ENCODE data around the gene IRAK3.

The IRAK3 gene

GRCh38 chr12:66156654-66157053 lies 32.4 kb upstream of the IRAK3 start:
- TF ChIP-seq, protein P1, sequence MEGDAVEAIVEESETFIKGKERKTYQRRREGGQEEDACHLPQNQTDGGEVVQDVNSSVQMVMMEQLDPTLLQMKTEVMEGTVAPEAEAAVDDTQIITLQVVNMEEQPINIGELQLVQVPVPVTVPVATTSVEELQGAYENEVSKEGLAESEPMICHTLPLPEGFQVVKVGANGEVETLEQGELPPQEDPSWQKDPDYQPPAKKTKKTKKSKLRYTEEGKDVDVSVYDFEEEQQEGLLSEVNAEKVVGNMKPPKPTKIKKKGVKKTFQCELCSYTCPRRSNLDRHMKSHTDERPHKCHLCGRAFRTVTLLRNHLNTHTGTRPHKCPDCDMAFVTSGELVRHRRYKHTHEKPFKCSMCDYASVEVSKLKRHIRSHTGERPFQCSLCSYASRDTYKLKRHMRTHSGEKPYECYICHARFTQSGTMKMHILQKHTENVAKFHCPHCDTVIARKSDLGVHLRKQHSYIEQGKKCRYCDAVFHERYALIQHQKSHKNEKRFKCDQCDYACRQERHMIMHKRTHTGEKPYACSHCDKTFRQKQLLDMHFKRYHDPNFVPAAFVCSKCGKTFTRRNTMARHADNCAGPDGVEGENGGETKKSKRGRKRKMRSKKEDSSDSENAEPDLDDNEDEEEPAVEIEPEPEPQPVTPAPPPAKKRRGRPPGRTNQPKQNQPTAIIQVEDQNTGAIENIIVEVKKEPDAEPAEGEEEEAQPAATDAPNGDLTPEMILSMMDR (IDR thresholded peaks at IDR 0.05; ENCODE audit: insufficient read depth, low read length, poor library complexity, severe bottlenecking) = no peak
- H3K27me3 ChIP-seq (replicated peaks; ENCODE audit: control insufficient read depth, insufficient read depth, low read length) = no peaks in the 10 kb centered on the region
- no peak overlapping the region for H3K4me3 ChIP-seq (replicated peaks; ENCODE audit: low read depth, low read length)
- H3K36me3 ChIP-seq (ENCODE audit: control insufficient read depth, insufficient read depth, low read length) = peaks cover 3% of the 10 kb centered on the region
- DNase-seq (ENCODE audit: extremely low read depth, insufficient read length) = no peak

DNA sequence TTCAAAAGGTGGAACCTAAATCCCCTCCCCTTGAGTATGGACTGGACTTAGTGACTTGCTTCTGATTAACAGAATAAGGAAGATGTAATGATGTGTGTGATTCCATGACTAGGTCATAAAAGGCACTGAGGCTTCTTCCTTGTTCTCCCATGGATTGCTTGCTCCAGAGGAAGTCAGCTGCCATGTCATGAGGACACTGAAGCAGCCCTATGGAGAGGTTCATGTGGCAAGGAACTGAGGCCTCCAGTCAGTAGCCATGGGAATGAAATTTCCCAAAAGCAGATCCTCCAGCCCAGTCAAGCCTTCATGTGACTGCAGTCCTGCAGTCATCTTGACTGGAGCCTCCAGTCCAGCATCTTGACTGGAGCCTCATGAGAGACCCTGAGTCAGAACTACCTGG lies 29.9 kb upstream of the IRAK3 start:
- TF ChIP-seq, protein P1 (IDR thresholded peaks at IDR 0.05; ENCODE audit: insufficient read depth, low read length, poor library complexity, severe bottlenecking) = no peak

GRCh38 chr12:66160704-66161103 lies 28.3 kb upstream of the IRAK3 start:
- DNase-seq (ENCODE audit: extremely low read depth, insufficient read length) = no peak
- Histone ChIP-seq H3K27me3 (replicated peaks; ENCODE audit: control insufficient read depth, insufficient read depth, low read length) (no peaks in the 10 kb centered on the region), H3K36me3 (ENCODE audit: control insufficient read depth, insufficient read depth, low read length) (peaks cover 3% of the 10 kb centered on the region), H3K4me3 (replicated peaks; ENCODE audit: low read depth, low read length) (no peak overlapping the region)
- TF ChIP-seq, protein P1 (IDR thresholded peaks at IDR 0.05; ENCODE audit: insufficient read depth, low read length, poor library complexity, severe bottlenecking) = no peak

More for the DNA sequence above, 29.9 kb upstream of the IRAK3 start:
- DNase-seq (ENCODE audit: extremely low read depth, insufficient read length) = no peak
- Histone ChIP-seq H3K27me3 (replicated peaks; ENCODE audit: control insufficient read depth, insufficient read depth, low read length) (no peaks in the 10 kb centered on the region), H3K4me3 (replicated peaks; ENCODE audit: low read depth, low read length) (no peak overlapping the region), H3K36me3 (ENCODE audit: control insufficient read depth, insufficient read depth, low read length) (peaks cover 3% of the 10 kb centered on the region)

GRCh38 chr12:66162701-66163100 lies 26.3 kb upstream of the IRAK3 start:
- Histone ChIP-seq H3K27me3 (replicated peaks; ENCODE audit: control insufficient read depth, insufficient read depth, low read length) (no peaks in the 10 kb centered on the region), H3K36me3 (ENCODE audit: control insufficient read depth, insufficient read depth, low read length) (peaks cover 3% of the 10 kb centered on the region), H3K4me3 (replicated peaks; ENCODE audit: low read depth, low read length) (no peak overlapping the region)
- no peak for DNase-seq (ENCODE audit: extremely low read depth, insufficient read length)
- TF ChIP-seq, protein P1 (IDR thresholded peaks at IDR 0.05; ENCODE audit: insufficient read depth, low read length, poor library complexity, severe bottlenecking) = no peak

DNA sequence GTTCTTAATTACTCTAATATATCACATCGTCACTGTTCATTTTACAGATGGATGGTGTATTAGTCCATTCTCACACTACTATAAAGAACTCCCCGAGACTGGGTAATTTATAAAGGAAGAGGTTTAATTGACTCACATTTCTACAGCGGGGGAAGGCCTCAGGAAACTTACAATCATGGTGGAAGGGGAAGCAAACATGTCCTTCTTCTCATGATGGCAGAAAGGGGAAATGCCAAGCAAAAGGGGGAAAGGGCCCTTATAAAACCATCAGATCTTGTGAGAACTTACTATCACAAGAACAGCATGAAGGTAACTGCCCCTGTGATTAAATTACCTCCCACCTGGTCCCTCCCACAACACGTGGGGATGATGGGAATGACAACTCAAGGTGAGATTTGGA lies 25.7 kb upstream of the IRAK3 start:
- TF ChIP-seq, protein P1 (IDR thresholded peaks at IDR 0.05; ENCODE audit: insufficient read depth, low read length, poor library complexity, severe bottlenecking) = no peak
- peaks cover 3% of the 10 kb centered on the region for H3K36me3 ChIP-seq (ENCODE audit: control insufficient read depth, insufficient read depth, low read length)
- DNase-seq (ENCODE audit: extremely low read depth, insufficient read length) = no peak
- no peaks in the 10 kb centered on the region for H3K27me3 ChIP-seq (replicated peaks; ENCODE audit: control insufficient read depth, insufficient read depth, low read length)
- H3K4me3 ChIP-seq (replicated peaks; ENCODE audit: low read depth, low read length) = no peak overlapping the region

GRCh38 chr12:66164349-66164821 lies 24.6 kb upstream of the IRAK3 start:
- no peaks in the 10 kb centered on the region for H3K27me3 ChIP-seq (replicated peaks; ENCODE audit: control insufficient read depth, insufficient read depth, low read length)
- no peaks in the 10 kb centered on the region; the same call in 1 of the 2 replicates for H3K36me3 ChIP-seq (ENCODE audit: control insufficient read depth, insufficient read depth, low read length)
- DNase-seq (ENCODE audit: extremely low read depth, insufficient read length) = no peak
- H3K4me3 ChIP-seq (replicated peaks; ENCODE audit: low read depth, low read length) = no peak overlapping the region
- TF ChIP-seq, protein P1 (IDR thresholded peaks at IDR 0.05; ENCODE audit: insufficient read depth, low read length, poor library complexity, severe bottlenecking) = no peak
